Mammary epithelial cell (primary cell): Measurements from ENCODE around the gene XIST.

Experiments
- EZH2 ChIP-seq: IDR thresholded peaks from 2 replicates; pipeline ENCODE4 v1.6.1; 2012; ENCODE audit warnings: low read length, inconsistent platforms, borderline replicate concordance
- TF ChIP-seq, protein P1 (sequence below), 2 donors: IDR thresholded peaks in 1 of 2; conservative IDR thresholded peaks in 1 of 2; 2 replicates each; pipeline ENCODE4 v1.5.1; 2011 to 2012; ENCODE audit warnings: inconsistent platforms in 2 of 2, low read length in 2 of 2, mild to moderate bottlenecking in 2 of 2, control low read depth in 1 of 2, low read depth in 1 of 2; ENCODE audit not compliant: insufficient read depth in 1 of 2; ENCODE audit errors: extremely low read depth in 1 of 2

GRCh38 chrX:73863852-73864251, 11.3 kb upstream of the XIST start:
- TF ChIP-seq, protein P1, sequence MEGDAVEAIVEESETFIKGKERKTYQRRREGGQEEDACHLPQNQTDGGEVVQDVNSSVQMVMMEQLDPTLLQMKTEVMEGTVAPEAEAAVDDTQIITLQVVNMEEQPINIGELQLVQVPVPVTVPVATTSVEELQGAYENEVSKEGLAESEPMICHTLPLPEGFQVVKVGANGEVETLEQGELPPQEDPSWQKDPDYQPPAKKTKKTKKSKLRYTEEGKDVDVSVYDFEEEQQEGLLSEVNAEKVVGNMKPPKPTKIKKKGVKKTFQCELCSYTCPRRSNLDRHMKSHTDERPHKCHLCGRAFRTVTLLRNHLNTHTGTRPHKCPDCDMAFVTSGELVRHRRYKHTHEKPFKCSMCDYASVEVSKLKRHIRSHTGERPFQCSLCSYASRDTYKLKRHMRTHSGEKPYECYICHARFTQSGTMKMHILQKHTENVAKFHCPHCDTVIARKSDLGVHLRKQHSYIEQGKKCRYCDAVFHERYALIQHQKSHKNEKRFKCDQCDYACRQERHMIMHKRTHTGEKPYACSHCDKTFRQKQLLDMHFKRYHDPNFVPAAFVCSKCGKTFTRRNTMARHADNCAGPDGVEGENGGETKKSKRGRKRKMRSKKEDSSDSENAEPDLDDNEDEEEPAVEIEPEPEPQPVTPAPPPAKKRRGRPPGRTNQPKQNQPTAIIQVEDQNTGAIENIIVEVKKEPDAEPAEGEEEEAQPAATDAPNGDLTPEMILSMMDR (conservative IDR thresholded peaks at IDR 0.05 in 1 of 2, IDR thresholded peaks at IDR 0.05 in 1 of 2; ENCODE audit: extremely low read depth in 1 of 2, insufficient read depth in 1 of 2, low read depth in 1 of 2, low read length in 2 of 2): no peak
- no peak for TF ChIP-seq EZH2
